Measurements from ENCODE around the gene FNIP2.
A peak's percentile ranks its signal among the peaks of the same experiment; 100 is the strongest.

The FNIP2 gene

GRCh38 chr4:158845311-158846041, 76.7 kb downstream of the FNIP2 start (continued):
- TF ChIP-seq ZNF830 (tag by site-specific recombination; IDR thresholded peaks at IDR 0.05; ENCODE audit: low read depth), result no peak
- TF ChIP-seq REST (tag by site-specific recombination; IDR thresholded peaks at IDR 0.05), result peak; percentile 62; the same call in 1 of the 2 replicates
- TF ChIP-seq ZBTB10 (tag by site-specific recombination; IDR thresholded peaks at IDR 0.05), result no peak
- TF ChIP-seq GFI1B (tag by site-specific recombination; IDR thresholded peaks at IDR 0.05), result no peak
- TF ChIP-seq ZNF624 (tag by site-specific recombination; IDR thresholded peaks at IDR 0.05), result no peak
- TF ChIP-seq ZNF324 (tag by site-specific recombination; IDR thresholded peaks at IDR 0.05), result no peak
- TF ChIP-seq ZNF791 (tag by site-specific recombination; IDR thresholded peaks at IDR 0.05), result no peak
- TF ChIP-seq ZNF571 (tag by site-specific recombination; IDR thresholded peaks at IDR 0.05), result no peak
- TF ChIP-seq ZSCAN30 (tag by site-specific recombination; IDR thresholded peaks at IDR 0.05), result no peak
- no peak for TF ChIP-seq ZNF544 (tag by site-specific recombination; IDR thresholded peaks at IDR 0.05)
- TF ChIP-seq ZNF274 (IDR thresholded peaks at IDR 0.05; ENCODE audit: low read length), result no peak
- TF ChIP-seq ZNF274 (tag by site-specific recombination; IDR thresholded peaks at IDR 0.05; ENCODE audit: borderline replicate concordance), result no peak
- no peak for TF ChIP-seq HOXA7 (CRISPR knock-in tag; IDR thresholded peaks at IDR 0.05; ENCODE audit: borderline replicate concordance)
- no peak for TF ChIP-seq ZNF341 (tag by site-specific recombination; IDR thresholded peaks at IDR 0.05; ENCODE audit: low read depth)
- TF ChIP-seq ZBTB17 (tag by site-specific recombination; IDR thresholded peaks at IDR 0.05), result 0 out of 2 replicates have a peak, but pooled peaks have one; percentile 20
- TF ChIP-seq ZNF558 (tag by site-specific recombination; IDR thresholded peaks at IDR 0.05), result no peak

GRCh38 chr4:158847535-158847934, 78.7 kb downstream of the FNIP2 start:
- TF ChIP-seq ZNF112 (tag by site-specific recombination; IDR thresholded peaks at IDR 0.05) (no peak), FEZF1 (tag by site-specific recombination; IDR thresholded peaks at IDR 0.05) (no peak), ZNF639 (tag by site-specific recombination; IDR thresholded peaks at IDR 0.05) (no peak), ZNF701 (tag by site-specific recombination; IDR thresholded peaks at IDR 0.05) (no peak), ZNF768 (tag by site-specific recombination; IDR thresholded peaks at IDR 0.05) (no peak), YY1 (tag by site-specific recombination; IDR thresholded peaks at IDR 0.05) (no peak)
- ChIA-PET CTCF (interaction anchor here (1.1 kb wide), 1 partner anchor 356 kb away, joined by 3 read pairs; no protein-coding TSS in a partner anchor), POLR2A (no interaction called here)
- Histone ChIP-seq H3K27ac (ENCODE audit: extremely low read depth, low read depth, low read length) (no peak overlapping the region), H3K4me1 (ENCODE audit: control insufficient read depth, insufficient read depth, low read length) (no peaks in the 10 kb centered on the region; the same call in 1 of the 2 replicates), H3K36me3 (ENCODE audit: control insufficient read depth in 2 of 2, insufficient read depth in 1 of 2, low read length in 2 of 2) (peaks cover 0 to 35% of the 10 kb centered on the region in 2 experiments; a peak in 1 of 3 replicates), H3K4me3 (ENCODE audit: low read depth, low read length) (no peak overlapping the region), H3K9me3 (ENCODE audit: control insufficient read depth, insufficient read depth, low read depth, low read length) (no peaks in the 10 kb centered on the region)
